ENCODE measurements around the gene HIPK3.

- no peak for TF ChIP-seq CBX3 (IDR thresholded peaks at IDR 0.05; ENCODE audit: borderline replicate concordance, low read depth)
- TF ChIP-seq, protein P1, sequence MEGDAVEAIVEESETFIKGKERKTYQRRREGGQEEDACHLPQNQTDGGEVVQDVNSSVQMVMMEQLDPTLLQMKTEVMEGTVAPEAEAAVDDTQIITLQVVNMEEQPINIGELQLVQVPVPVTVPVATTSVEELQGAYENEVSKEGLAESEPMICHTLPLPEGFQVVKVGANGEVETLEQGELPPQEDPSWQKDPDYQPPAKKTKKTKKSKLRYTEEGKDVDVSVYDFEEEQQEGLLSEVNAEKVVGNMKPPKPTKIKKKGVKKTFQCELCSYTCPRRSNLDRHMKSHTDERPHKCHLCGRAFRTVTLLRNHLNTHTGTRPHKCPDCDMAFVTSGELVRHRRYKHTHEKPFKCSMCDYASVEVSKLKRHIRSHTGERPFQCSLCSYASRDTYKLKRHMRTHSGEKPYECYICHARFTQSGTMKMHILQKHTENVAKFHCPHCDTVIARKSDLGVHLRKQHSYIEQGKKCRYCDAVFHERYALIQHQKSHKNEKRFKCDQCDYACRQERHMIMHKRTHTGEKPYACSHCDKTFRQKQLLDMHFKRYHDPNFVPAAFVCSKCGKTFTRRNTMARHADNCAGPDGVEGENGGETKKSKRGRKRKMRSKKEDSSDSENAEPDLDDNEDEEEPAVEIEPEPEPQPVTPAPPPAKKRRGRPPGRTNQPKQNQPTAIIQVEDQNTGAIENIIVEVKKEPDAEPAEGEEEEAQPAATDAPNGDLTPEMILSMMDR (IDR thresholded peaks at IDR 0.05 in 2 of 3, conservative IDR thresholded peaks at IDR 0.05 in 1 of 3; ENCODE audit: control insufficient read depth in 2 of 3, extremely low read depth in 1 of 3, insufficient read depth in 1 of 3, low read depth in 3 of 3, low read length in 3 of 3) = no peak
- no peak for TF ChIP-seq EZH2 (IDR thresholded peaks at IDR 0.05; ENCODE audit: borderline replicate concordance, control insufficient read depth, low read depth, low read length)
These were observed 6.4 kb downstream of the HIPK3 start for GRCh38 chr11:33263549-33263948.
